Measurements from ENCODE around the gene PTMS.

The PTMS gene

DNA sequence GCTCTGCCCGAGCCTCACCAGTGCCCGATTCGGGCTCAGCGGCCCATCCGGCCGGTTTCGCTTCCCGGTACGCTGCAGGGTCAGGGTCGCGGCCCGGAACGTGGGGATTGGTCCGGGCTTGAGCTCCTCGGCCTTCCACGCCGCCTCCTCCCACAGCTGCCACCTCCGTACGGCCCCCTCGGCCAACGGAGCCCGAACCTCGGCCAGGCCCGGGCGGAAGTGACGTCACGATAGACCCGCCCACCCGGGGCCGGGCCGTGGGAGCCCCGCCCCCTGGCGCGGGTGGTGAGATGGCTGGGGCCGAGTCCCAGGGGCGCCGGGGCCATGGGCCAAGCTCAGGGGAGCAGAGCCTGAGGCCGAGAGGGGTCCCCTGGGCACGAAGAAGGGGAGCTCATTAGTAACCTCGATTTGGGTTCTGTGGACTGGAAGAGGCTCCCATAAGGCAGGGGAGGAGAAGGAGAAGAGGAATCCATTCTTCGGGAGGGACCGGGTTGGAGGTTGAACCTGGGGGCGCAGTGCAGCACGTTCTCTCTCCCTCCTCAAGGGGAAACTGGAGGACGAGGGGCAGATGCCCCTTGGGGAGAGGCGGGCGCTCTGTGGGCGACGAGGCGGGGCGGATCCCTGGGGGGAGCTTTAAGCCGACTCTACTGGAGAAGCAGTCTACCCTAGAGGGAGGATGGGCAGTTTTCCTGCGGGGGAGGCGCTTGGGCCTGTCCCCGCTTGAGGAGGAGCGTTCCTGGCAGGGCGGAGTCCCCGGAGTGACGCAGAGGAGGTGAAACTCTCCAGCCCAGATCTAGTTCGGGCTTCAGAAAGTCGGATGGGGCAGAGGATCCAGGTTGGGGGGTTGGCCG lies 13.0 kb upstream of the PTMS start, which contains the start of gene MLF2:
Gene MLF2, minus strand, starts transcription at position 221 of the 851 bp plus-strand sequence. CDS start 807 bp downstream, outside the sequence.
- peak; percentile 98 to 99 for DNase-seq

DNA sequence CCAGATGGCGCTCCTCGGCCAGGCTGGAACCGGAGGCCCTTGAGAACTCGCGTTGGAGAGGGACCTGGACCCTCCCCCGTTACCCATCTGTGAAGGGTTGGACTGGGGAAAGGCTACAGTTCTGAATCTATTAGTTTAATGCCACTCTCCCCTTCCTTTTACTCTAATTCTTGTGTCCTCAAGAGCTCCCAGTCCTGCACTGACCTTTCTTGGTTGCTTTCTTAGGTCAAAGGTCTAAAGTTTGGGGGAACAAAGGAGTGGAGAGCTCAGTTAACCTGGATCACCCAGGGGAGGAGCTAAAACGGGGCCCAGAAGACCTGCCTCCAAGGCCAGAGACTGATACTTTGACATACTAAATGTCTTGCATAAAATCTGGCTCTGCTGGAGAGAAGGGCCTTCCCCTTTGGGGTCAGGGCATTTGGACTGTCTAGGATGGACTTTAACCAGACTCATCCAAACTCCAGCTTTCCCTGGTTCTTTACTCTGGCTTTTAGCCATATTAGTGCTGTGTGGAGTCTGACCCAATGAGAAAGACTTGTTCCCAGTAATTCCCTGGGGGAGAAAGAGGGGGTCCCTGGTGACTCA lies 12.3 kb upstream of the PTMS start:
- no peak for DNase-seq

DNA sequence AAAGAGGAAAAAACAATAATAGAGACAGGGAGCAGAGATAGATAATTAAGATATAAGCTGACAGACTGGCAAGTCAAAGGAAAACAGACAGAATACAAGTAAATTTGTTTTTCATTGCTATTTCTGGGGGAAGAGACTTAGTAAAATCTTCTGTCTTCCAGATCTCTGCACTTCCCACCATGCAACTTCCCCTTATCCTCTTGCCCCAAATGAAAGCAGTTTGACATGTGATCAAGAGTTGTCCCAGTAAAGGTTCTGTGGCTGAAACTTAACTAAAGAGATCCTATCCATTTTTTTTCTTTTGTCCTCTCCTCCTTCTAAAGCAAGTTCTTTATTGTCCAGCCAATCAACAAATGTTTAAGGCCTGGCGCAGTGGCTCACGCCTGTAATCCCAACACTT lies 11.8 kb upstream of the PTMS start:
- no peak for DNase-seq

DNA sequence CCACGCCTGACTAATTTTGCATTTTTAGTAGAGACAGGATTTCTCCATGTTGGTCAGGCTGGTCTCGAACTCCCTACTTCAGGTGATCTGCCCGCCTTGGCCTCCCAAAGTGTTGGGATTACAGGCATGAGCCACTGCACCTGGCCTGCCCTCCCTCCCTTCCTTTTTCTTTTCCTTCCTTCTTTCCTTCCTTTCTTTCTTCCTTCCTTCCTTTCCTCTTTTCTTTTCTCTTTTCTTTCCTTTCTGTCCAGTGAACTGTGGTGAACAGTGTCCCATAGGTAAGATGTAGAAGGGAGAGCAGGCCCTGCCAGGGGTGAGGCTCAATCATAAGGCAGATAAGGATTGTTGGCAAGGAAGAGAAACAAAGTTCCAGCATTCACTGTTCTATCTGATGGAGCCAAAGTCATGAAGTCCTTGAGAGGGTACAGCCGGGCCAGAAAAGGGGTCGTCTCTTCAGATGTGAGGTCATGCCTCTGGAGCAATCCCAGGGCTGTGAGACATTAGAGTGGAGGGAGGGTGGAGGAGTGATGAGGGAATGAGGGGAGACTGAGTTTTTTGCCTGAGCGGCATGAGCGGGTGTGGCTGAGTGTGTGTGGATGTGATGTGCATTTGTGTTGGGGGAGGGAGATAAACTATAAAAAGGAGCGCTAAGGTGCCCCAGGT lies 9.0 kb upstream of the PTMS start:
- no peak for DNase-seq

DNA sequence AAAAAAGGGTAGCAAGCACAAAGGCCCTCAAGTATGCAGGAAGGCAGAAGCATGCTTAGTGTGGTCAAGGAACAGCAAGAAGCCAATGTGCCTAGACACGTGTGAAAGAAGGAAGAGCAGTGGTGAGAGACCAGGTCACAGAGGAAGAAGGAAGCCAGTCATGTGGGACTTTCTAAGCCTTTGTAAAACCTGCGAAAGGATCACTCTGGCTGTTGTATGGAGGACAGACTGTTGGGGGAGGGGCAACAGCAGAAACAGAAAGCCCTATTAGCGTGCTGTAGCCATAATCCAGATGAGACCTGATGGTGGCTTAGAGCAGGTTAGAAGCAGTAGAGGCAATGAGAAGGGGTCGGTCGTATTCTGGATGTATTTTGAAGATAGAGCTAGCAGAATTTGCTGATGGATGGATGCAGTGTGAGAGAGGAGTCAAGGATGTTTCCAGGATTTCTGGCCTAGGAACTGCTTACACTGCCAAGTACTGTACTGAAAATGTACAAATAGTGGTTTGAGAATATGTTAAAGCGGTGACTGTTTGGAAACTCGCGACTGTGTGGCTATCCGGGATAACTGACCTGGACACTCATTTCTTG lies 7.6 kb upstream of the PTMS start:
- no peak for DNase-seq

DNA sequence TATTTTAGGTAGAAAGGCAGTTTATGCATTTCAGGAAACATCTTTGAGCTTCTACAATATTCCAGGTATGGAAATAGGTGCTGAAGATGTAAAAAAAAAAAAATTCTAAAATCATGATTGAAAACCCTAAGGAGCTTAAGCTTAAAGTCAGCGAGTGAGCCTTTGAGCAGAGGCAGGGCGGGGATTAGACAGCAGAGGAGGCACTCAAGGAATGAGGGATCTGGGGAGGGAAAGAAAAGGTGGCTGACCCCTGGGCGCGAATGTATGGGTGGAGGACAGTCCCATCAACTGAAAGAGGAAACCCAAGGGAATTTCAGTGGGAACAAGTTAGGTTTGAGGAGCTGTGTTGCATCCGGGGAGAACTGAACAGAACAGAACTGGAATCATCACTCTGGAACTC lies 6.4 kb upstream of the PTMS start:
- DNase-seq, result no peak

DNA sequence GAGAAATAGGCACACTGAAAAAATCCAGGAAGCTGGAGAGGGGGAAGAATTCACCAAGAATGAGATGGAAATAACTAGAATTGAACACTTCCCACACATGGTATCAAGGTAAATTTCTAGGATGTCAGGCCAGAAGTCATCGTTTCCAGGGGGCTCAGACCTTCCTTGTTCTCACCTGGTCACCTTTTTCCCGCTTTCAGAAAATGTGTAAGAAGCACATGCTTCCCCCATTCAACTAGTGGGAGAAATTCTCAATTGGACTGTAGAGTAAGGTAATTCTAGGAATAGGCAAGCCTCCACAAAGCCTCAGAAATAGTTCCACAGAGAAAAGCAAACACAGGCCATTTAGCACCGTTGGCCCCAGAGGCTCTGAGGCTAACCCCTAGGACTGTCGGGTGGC lies 2.8 kb upstream of the PTMS start:
- DNase-seq, result no peak

DNA sequence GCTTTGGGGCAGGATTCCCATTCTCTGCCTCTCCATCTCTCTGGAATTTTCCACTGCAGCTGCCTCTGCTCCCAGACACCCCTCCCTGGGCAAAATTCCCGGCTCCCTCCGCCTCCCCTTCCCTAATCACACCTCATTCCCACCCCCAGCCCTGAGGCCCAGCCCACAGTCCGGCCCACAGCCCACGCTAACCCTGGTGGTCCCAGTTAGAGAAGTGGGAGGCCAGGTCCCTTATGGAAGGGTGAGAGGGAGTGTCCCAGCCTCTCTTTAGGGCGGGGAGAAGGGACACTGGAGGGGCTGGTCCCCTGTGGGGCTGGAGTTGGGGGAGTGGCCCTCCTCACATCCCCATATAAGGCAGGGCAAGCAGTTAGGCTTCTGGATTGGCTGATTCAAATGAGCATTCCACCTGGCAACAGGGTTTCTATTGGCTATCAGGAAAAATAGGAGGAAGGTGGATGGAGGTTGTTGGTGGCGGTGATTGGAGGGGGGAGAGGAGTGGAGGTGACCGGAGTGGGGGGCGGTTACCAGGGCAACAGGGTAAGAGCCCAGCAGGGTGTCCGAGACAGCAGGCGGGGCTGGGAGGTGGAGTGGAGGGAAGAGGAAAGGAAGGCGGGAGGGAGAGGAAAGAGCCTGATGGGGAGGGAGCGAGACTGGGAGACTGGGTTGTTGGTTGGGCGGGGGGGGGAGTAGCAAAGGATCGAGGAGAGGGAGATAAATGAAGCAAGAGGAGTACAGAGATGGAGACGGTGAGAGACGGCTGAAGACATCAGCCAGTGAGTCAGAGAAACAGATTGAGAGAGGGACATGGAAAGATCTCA lies 1.9 kb upstream of the PTMS start:
- DNase-seq, result peak; percentile 78 to 82

DNA sequence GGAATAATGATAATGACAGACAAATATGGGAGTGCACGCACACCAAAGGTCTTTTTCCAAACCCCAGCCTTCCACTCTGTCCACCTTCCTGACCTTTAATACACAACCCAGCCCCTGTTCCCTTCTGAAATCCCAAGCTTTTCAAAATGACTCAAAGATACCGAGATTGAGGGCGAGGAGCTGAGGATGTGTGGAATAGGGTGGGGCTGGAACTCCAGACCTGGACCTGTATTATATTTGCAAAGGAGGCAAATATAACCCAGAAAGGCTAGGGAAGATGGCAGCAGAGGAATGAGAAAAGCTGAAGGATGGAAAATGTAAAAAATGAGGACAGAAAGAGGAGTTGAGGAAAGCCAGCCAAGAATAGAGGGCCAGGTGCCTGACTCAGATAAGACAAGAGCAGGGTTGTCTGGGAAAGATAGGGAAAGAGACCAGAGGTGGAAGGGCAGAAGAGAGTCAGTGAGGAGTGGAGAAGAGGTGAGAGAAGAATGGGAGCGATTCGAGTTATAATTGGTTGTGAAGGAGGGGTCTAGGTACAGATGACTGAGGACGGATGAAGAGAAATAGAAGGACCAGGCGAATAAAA lies 1.0 kb upstream of the PTMS start:
- no peak for DNase-seq

DNA sequence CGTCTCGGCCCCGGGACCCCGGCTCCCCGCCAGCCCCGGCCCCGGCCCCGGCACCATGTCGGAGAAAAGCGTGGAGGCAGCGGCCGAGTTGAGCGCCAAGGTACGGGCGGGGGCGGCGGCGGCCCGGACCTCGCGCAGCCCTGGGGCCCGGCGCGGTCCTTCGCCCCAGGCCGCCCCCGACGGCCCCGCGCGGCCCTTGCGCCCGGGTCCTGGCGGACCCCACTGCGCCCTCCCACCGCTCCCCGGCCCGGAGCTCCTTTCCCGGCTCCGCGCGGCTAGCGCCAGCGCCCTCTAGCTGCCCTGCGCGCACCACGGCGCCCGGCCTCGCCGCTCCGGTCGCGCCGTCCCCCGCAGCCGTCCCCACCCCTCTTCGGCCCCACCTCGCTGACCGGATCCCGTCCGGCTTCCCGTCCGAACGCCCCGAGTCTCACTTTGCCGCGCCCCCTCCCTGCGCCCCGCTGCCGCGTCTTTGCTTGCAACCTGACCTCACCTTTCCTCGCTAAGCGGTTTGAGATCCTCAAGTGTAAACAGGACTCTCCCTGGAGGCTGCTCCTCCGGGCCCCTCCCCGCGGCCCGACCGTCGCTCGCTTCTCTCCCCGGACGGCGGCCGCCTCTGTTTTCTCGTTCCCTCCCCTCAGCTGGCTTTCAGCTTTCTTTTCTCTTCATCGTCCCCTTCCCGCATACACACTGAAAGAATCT lies 637 bp downstream of the PTMS start:
- DNase-seq, result peak; percentile 45 to 48

DNA sequence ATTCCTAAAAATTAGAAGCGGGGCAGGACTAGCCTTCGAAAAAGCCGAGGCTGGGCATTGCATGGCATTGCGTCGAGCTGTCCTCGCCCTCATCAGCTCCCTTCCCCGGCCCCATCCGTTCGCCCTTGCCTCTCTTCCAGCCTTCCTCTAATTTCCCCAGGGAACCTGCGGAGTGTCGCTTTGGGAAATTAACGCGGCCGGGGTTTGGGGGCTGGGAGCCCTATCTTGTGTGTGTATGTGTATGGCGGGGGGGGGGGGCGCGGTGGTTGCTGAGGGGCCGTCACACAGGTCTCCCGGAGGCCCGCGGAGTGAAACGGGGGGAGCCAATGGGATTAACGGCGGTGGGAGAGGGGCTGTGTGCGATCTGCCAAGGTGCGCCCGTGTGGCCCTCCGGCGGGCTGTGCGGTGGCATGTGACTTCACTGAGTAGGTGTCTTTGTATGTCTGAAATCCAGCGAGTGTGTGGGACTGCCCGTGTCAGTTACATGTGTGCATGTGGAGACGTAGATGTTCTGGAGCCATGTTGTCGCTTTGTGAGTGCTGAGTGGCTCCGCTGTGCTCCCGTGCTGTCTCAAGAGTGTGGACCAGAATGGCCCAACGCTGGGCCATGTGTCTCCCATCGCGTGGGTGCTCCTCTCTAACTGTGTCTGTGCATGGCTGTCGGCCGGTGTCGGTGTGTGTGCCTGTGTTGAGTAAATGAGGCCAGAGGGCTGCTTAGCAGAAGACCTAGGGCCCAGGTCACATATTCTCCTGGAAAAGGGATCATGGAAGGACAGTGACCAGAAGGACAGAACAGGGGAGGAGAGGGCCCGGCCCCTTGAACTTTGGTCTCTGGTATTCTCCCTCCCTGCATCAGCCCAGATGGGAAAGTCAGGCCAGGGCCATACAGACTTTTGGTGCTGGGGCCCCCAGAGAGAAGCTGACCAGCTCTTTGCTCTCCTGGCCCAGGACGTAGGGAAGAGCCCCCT lies 1.5 kb downstream of the PTMS start:
- no peak for DNase-seq

DNA sequence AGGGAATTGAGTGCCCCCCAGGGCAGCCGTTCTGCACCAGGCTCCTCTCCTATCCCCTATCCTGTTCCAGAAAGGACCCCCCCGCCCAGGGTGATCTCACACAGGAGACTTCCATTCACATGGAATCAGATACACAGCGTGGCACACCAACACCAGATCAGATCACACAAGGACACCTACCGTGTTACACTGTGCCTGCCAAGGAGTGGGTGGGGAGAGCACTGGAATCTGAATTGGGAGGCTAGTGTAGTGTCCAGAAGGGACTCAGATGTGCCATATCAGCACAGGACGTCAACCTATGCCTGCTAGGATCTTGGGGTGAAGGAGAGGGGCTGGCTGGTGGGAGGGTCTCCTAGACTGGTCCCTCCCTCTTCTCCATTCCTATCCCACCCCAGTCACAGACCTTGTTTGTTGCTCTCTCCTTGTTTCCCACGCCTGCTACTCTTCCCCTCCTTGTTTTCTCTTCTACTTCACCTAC lies 2.3 kb downstream of the PTMS start:
- no peak for DNase-seq

DNA sequence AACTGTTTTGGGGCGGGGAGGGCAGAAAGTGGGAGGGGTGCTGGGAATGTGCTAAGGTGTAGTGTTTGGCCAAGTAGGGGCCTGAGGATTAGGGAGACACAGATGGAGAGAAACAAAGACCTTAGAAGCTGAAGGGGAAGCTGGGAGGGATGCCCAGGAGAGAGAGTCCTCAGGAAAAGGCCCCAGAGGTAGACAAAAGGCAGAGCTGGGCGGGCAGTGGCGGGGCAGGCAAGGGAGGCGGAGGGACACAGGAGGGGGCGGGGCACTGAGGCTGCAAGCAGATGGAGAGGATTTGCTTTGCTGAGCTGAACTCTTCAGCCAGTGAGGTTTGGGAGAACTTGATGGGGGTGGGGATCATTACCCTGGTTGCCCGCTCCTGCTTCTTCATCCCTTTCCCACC lies 2.8 kb downstream of the PTMS start:
- DNase-seq, result no peak

DNA sequence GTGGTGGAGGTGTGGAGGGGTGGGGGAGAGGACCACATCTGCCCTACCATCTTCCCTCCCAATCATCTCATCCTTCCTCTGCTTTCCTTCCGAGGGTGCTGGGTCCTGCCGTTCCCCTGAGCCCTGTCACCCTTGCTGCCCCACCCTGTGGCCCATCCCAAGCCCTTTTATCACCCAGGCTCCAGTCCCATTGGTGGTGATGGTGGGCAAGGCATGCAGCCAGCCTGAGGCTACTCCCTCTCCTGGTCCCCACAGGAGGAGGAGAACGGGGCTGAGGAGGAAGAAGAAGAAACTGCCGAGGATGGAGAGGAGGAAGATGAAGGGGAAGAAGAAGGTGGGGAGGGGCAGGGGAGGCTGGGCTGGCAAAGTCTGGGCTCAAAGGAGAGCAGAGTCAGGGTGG lies 3.5 kb downstream of the PTMS start:
- DNase-seq, result no peak

DNA sequence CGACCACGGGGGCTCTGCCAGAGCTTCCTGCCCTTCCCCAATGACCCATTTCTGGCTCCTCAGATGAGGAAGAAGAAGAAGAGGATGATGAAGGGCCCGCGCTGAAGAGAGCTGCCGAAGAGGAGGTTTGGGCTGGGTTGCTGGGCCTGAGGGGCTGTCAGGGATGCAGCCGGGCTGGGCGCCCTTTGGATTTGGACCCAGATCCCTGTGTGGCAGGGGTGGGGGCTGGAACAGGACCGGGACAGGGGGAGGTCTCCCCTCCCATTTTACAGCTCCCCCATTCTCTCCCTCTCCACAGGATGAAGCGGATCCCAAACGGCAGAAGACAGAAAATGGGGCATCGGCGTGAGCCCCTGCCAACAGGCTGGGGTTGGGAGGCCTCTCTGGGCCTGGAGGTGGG lies 3.9 kb downstream of the PTMS start:
- no peak for DNase-seq

DNA sequence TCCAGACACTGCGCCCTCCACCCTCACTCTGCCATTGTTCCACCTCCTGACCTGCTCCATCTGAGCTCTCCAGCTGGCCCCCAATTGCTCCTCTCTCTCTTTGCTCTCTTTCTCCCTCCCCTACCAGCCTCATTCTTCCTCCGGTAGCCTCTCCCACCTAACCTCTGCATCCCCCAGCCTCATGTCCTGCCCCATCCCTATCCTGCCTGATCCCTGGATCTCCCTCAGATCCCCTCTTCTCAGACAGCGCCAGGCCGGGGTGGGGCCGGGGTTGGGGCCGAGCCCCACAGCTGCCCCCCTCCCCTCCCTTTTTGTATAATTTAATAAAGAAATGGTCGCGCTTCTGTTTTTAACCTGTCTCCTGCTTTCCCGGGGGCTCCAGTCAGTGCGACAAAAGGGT lies 4.4 kb downstream of the PTMS start:
- DNase-seq, result no peak

DNA sequence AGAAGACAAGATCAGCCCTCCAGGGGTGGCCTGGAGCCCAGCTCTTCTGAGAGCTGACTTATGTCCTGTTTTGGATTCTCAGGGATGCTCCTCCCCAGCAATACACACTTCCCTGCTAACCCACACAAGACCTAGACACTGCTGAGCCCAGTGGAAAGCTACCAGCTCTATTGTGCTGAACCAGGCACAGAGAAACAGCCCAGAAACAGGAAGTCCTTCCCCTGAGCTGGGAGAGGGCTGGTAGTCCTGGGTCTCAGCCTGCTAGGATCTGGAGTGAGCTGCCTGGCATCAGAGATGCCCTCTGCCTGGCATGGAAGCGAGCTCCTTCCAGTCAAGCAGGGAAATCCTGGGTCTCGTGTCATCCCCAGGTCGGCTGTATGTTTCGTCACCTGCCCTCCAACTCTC lies 4.9 kb downstream of the PTMS start:
- no peak for DNase-seq

DNA sequence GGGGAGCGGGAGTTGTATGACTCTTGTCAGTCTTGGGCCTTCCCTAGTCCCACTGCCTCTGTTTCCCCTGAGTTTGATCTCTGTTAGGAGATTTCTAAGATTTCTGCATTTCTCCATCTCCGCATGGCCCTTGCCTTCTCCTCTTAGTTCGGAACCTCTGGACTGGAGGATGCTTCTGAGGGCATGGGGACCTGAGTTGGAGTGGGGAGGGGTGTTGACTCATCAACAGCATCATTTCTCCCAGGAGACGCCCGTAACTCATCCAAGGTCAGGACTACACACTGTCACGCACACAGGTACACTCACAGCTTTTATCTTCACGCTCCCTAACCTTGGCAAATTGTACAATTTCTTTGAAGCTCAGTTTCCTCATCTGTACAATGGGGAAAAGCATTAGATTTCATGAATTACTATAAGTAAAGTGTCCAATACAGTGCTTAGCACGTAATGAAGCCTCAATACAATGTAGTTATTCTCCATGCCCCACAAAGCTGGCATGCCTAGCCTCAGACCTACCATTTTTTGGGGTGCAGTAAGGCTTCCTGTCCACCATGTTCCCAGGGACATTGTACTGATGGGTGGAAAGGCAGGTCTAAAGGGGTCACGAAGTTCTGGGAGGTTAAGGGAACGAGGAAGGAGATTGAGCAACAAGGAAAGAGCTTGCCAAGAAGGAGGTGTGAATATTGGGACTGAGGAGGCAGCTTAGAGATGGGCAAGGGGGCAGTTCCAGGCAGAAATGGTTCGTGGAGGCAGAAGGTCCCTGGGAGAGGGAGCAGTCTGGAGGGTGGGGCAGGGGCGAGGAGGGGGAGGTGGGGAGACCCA lies 5.6 kb downstream of the PTMS start:
- DNase-seq, result no peak

DNA sequence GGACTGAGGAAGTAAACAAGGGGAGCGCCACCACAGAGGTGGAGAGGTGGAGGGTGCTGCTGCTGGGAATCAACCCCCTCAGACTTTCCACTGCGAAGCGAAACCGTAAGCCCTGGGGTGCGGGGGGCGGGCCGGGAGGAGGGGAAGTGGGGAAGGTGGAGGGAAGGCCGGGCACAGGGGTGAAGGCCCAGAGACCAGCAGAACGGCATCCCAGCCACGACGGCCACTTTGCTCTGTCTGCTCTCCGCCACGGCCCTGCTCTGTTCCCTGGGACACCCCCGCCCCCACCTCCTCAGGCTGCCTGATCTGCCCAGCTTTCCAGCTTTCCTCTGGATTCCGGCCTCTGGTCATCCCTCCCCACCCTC lies 6.2 kb downstream of the PTMS start, which contains the start of gene LAG3:
Gene LAG3, plus strand, starts transcription at position 190 of the 365 bp plus-strand sequence. CDS start 333 bp downstream, outside the sequence.
- DNase-seq, result peak in 1 of 2 donors; percentile 46
